Tibial artery (tissue), 4 donors: ENCODE measurements around the gene ZFAND3.

Experiments
- DNase-seq, 2 donors: peaks; one replicate each; pipeline ENCODE4 v3.0.0-alpha.2; 2019
- H3K27ac ChIP-seq, 2 donors: fragments of 200-600 bp; sonication (generic) in 1 of 2; 1 replicate in 1 of 2; 2 replicates in 1 of 2; pipeline ENCODE4 v1.5.1; 2018 to 2019; ENCODE audit warnings: mild to moderate bottlenecking in 1 of 2
- H3K27me3 ChIP-seq, 2 donors: fragments of 200-600 bp; sonication (generic) in 1 of 2; one replicate each; pipeline versions ENCODE4 v1.5.1 to v1.6.0; 2016 to 2019
- H3K36me3 ChIP-seq, 3 donors: fragments of 200-600 bp; sonication (generic) in 2 of 3; one replicate each; pipeline ENCODE4 v1.5.1; 2016 to 2019; ENCODE audit warnings: mild to moderate bottlenecking in 2 of 3
- H3K4me1 ChIP-seq, 4 donors: fragments of 200-600 bp; sonication (generic) in 2 of 4; 1 replicate in 3 of 4; 2 replicates in 1 of 4; pipeline ENCODE4 v1.5.1; 2016 to 2019
- H3K4me3 ChIP-seq, 2 donors: fragments of 200-600 bp; sonication (generic) in 1 of 2; 1 replicate in 1 of 2; 2 replicates in 1 of 2; pipeline ENCODE4 v1.5.1; 2018 to 2019; ENCODE audit warnings: mild to moderate bottlenecking in 2 of 2
- H3K9me3 ChIP-seq, 3 donors: fragments of 200-600 bp; sonication (generic) in 1 of 3; one replicate each; pipeline ENCODE4 v1.5.1; 2016 to 2019
- CTCF ChIP-seq, 2 experiments: fragments of 200-600 bp in 1 of 2; fragments of 450-650 bp in 1 of 2; IDR thresholded peaks; one replicate each; pipeline ENCODE4 v1.5.1; 2017 to 2019; ENCODE audit warnings: antibody characterized with exemption in 2 of 2, mild to moderate bottlenecking in 1 of 2, moderate library complexity in 1 of 2
- intact Hi-C: fragments of 100-400 bp; cut with DNase I; formaldehyde crosslinking; loops from one replicate; pipeline ENCODE4 v1.15.0; 2023; ENCODE audit warnings: low total_unique reads

Gene ZFAND3

GRCh38 chr6:37785002-37785662 is 34.4 kb upstream of the ZFAND3 start:
- no peak overlapping the region for H3K27ac ChIP-seq
- peaks cover 0 to 18% (median 17%) of the 10 kb centered on the region in 4 donors for H3K4me1 ChIP-seq
- no peaks in the 10 kb centered on the region for H3K36me3 ChIP-seq
- intact Hi-C loops = loop anchor here (10.0 kb wide), 1 partner anchor 80 kb away; no protein-coding TSS in a partner anchor
- H3K27me3 ChIP-seq = no peaks in the 10 kb centered on the region
- no peaks in the 10 kb centered on the region for H3K9me3 ChIP-seq
- no peak for TF ChIP-seq CTCF (IDR thresholded peaks at IDR 0.05)
- no peak for DNase-seq
- no peak overlapping the region for H3K4me3 ChIP-seq

- DNase-seq = no peak
Measured at GRCh38 chr6:37785663-37786270, 33.8 kb upstream of the ZFAND3 start.

GRCh38 chr6:37787216-37787615 is 32.3 kb upstream of the ZFAND3 start:
- Histone ChIP-seq H3K9me3 (no peaks in the 10 kb centered on the region), H3K36me3 (no peaks in the 10 kb centered on the region), H3K27ac (no peak overlapping the region), H3K4me3 (no peak overlapping the region), H3K4me1 (peaks cover 0 to 28% (median 23%) of the 10 kb centered on the region in 4 donors), H3K27me3 (no peaks in the 10 kb centered on the region)
- intact Hi-C loops = loop anchor here (10.0 kb wide), 1 partner anchor 78 kb away; no protein-coding TSS in a partner anchor
- TF ChIP-seq CTCF (IDR thresholded peaks at IDR 0.05) = no peak
- DNase-seq = no peak

More at GRCh38 chr6:37785663-37786270, 33.8 kb upstream of the ZFAND3 start:
- intact Hi-C loops = loop anchor here (10.0 kb wide), 1 partner anchor 79 kb away; no protein-coding TSS in a partner anchor
- Histone ChIP-seq H3K27ac (no peak overlapping the region), H3K4me1 (peaks cover 0 to 18% (median 17%) of the 10 kb centered on the region in 4 donors), H3K36me3 (no peaks in the 10 kb centered on the region), H3K4me3 (no peak overlapping the region), H3K9me3 (no peaks in the 10 kb centered on the region), H3K27me3 (no peaks in the 10 kb centered on the region)
- no peak for TF ChIP-seq CTCF (IDR thresholded peaks at IDR 0.05)

- Histone ChIP-seq H3K4me1 (peaks cover 0 to 24% (median 19%) of the 10 kb centered on the region in 4 donors), H3K4me3 (no peak overlapping the region), H3K27ac (no peak overlapping the region), H3K27me3 (no peaks in the 10 kb centered on the region), H3K9me3 (no peaks in the 10 kb centered on the region), H3K36me3 (no peaks in the 10 kb centered on the region)
- no peak for DNase-seq
- intact Hi-C loops = loop anchor here (10.0 kb wide), 1 partner anchor 77 kb away; no protein-coding TSS in a partner anchor
- TF ChIP-seq CTCF (IDR thresholded peaks at IDR 0.05) = no peak
Measured at GRCh38 chr6:37788259-37788658, 31.3 kb upstream of the ZFAND3 start.

- peak; percentile 94 to 95 for DNase-seq
- no peak overlapping the region for H3K4me3 ChIP-seq
- H3K27ac ChIP-seq = no peak overlapping the region
- peak; percentile 93 to 97 for TF ChIP-seq CTCF (IDR thresholded peaks at IDR 0.05)
- H3K9me3 ChIP-seq = no peaks in the 10 kb centered on the region
- intact Hi-C loops = no loop called here
- no peaks in the 10 kb centered on the region for H3K36me3 ChIP-seq
- H3K27me3 ChIP-seq = no peaks in the 10 kb centered on the region
- peaks cover 0 to 18% (median 8%) of the 10 kb centered on the region in 4 donors for H3K4me1 ChIP-seq
Measured at GRCh38 chr6:37791156-37791919, 28.2 kb upstream of the ZFAND3 start.
